Stimulated activated CD4-positive, alpha-beta T cell treated with anti-CD3 and anti-CD28 coated beads, Interleukin-2, amount 100 ng/mL, for 4 hours (primary cell): ENCODE results near the gene SLC26A11.
"Not testable (repeated sequence)": the region's sequence is repeated elsewhere in the genome, so short reads cannot be mapped to it uniquely, and the experiment has no call there.

ENCODE experiments used
- DNase-seq: peaks from one replicate; pipeline ENCODE4 v3.0.0-alpha.2; 2020; ENCODE audit warnings: low read depth

SLC26A11 gene

GRCh38 chr17:80243526-80244433 lies 23.6 kb downstream of the SLC26A11 start:
- DNase-seq, result no peak

DNA sequence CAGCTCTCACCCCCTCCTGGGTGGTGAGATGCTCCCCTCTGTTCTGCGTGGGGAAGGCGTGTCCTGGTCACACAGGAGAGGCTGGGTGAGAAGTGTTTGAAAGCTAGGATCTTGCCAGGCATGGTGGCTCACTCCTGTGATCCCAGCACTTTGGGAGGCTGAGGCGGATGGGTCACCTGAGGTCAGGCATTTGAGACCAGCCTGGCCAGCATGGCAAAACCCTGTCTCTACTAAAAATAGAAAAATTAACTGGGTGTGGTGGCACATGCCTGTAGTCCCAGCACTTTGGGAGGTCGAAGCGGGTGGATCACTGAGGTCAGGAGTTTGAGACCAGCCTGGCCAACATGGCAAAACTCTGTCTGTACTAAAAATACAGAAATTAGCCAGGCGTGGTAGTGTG lies 24.2 kb downstream of the SLC26A11 start:
- DNase-seq, result not testable (repeated sequence)

DNA sequence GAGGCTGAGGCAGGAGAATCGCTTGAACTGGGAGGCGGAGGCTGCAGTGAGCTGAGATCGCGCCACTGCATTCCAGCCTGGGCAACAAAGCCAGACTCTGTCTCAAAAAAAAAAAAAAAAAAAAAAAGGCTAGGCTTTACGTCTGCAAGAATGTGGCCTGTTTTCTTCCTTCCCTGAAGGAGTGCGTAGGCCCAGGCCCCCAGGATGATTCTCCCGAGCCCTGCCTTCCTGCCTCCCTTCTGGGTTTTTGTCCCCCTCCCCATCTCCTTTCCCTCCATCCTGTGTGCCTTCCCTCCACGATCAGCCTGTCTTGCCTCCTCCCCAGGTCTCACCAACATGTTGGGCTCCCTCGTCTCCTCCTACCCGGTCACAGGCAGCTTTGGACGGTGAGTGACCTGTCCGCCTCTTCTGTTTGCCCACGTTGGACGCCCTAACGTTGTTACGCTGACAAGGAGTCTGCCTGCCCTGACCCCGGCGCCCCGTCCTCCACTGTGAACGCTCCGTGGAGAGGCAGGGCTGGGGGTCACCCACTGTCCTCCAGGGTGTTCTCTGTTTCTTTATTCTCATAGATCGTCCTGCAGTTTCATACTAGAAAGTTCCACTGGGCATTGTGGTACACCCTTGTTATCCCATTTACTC lies 24.8 kb downstream of the SLC26A11 start:
- DNase-seq, result no peak

DNA sequence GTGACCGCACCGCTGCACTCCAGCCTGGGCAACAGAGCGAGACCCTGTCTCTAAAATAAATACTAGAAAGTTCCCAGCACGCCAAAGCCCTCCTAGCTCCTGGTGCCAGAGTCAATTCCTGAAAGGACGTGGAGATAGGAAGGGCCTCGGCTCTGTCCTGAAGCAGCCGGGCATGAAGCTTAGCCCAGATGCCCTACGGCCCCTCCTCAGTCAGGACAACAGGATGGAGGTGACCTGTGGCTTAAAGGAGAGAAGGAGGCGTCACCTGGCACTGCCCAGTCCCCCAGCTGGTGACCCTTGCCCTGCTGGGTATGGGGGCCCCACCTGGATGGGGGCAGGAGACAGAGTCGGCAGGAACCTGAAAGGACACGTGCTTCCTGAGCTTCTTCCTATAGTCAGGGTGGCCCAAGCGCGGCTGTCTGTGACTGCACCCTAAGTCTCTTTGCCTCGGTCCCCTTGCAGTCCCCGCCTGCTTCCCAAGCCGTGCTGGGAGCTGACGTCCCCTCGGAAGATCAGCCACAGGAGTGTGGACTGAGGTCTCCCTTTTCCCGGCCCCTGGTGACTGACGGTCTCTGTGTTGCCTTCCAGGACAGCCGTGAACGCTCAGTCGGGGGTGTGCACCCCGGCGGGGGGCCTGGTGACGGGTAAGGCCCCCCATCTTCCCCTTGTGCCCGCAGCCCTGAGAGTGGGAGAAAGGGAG lies 25.5 kb downstream of the SLC26A11 start:
- no peak for DNase-seq

DNA sequence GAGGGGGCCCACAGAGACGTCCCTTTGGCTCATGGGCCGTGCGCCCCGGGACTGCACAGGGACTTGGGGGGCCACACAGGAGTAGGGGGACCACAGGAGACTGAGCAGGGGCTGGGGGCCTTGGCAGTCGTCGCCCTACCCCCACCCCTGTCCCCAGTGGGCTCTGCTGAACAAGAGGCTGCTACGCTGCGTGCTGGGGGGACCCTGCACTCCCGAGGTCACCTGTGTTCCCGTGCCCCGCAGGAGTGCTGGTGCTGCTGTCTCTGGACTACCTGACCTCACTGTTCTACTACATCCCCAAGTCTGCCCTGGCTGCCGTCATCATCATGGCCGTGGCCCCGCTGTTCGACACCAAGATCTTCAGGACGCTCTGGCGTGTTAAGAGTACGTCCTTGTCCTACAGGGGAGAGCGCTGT lies 26.0 kb downstream of the SLC26A11 start:
- DNase-seq, result no peak

- DNase-seq, result no peak
These were observed 26.5 kb downstream of the SLC26A11 start for GRCh38 chr17:80246726-80247125.

- DNase-seq, result no peak
These were observed 27.3 kb downstream of the SLC26A11 start for GRCh38 chr17:80247561-80247960.

GRCh38 chr17:80248001-80248893 lies 28.0 kb downstream of the SLC26A11 start:
- no peak for DNase-seq

DNA sequence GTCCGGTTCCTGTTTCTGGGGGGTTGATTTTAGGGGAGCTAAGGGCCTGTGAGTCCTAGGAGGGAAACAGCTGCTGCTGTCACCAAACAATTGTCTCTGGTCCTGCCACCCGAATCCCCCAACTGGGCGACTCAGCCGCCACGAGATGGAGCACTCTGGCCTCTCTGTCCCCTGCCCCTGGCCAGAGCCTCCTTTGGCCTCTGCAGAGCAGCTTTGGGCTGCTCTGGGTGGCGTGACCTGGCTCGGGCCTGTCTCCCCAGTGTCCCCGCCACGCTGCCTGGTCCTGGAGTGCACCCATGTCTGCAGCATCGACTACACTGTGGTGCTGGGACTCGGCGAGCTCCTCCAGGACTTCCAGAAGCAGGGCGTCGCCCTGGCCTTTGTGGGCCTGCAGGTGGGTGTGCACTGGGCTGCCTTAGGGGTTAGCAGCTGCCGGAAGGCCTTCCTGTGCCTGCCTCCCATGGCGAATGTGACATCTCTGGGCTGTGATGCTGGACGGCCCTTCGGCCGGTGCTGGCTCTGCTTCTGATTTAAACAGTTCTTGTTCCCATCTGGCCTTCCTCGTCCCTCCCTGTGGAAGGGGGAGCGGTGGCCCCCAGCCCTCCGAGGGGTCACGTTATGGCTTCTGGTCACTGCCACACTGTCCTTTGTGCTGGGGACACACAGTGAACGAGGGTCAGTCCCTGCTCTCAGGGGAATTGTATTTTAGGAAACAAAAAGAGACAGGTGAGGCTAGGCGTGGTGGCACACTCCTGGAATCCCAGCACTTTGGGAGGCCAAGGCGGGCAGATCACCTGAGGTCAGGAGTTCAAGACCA lies 28.9 kb downstream of the SLC26A11 start:
- DNase-seq, result no peak

DNA sequence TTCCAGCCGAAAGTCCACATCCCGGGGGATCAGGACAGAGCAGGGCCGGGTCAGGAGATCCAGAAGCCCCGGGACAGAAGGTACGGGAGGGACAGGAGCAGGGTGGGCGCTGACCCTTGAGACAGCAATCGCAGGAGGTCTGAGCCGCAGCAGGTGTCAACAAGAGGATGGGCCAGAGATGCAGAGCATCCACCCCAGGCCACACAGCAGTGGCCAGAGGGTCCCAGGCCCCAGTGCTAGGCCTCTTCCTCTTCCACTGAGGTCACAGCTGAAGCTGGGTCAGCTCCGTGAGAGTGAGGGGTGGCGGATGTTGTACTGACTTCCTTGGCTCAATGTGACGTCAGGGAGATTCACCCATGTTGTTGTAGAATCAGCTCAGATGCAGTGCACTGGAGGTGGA lies 31.7 kb downstream of the SLC26A11 start:
- DNase-seq, result no peak

GRCh38 chr17:80252871-80253270 lies 32.6 kb downstream of the SLC26A11 start:
- peak; percentile 83 for DNase-seq

GRCh38 chr17:80253631-80254395 lies 33.6 kb downstream of the SLC26A11 start:
- no peak for DNase-seq

DNA sequence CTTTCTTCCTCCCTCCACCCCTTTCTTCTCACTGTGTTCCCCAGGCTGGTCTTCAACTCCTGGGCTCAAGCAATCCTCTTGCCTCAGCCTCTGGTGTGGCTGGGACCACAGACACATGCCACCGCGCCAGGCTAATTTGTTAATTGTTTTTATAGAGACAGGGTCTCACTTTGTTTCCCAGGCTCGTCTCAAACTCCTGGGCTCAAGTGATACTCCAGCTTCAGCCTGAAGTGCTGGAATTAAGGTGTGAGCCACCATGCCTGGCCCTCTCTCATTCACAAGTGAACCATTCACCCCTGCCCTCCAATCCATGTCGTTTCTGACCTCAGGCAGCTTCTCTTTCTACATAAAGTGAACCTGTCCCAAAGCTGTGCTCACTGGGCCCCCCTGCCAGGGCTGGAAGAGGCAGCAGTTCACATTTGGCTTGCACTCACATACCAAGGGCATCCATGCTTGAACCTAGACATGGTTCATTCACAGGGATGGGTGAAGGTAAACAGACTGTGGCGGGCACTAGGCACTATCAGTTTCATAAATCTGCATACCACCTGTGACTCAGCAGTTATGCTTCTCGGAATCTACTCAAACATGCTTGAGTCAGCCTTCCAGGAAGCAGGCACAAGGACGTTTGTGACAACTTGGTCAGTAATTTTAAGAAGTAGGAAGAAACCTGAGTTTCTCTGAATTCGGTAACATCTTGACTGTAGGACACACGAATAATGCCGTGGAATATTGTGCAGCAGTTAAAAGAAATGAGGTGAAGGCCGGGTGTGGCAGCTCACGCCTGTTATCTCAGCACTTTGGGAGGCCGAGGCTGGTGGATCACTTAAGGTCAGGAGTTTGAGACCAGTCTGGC lies 34.4 kb downstream of the SLC26A11 start:
- DNase-seq, result peak; percentile 61

GRCh38 chr17:80256034-80256350 lies 35.8 kb downstream of the SLC26A11 start:
- no peak for DNase-seq

- DNase-seq, result no peak
These were observed 37.5 kb downstream of the SLC26A11 start for GRCh38 chr17:80257716-80258213.

DNA sequence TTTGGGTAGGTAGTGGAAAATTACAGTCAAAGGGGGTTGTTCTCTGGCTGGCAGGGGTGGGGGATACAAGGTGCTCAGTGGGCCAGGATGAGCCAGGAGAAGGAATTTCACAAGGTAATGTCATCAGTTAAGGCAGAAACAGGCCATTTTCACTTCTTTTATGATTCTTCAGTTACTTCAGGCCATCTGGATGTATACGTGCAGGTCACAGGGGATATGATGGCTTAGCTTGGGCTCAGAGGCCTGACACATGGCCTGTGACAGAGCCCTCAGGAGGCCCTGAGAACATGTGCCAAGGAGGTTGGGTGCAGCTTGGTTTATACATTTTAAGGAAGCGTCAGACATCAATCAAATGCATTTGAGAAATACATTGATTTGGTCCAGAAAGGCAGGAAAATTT lies 38.1 kb downstream of the SLC26A11 start:
- not testable (repeated sequence) for DNase-seq

- DNase-seq, result no peak
These were observed 39.3 kb downstream of the SLC26A11 start for GRCh38 chr17:80259457-80260068.

GRCh38 chr17:80260069-80260535 lies 39.9 kb downstream of the SLC26A11 start:
- peak; percentile 70 for DNase-seq

- DNase-seq, result no peak
These were observed 40.5 kb downstream of the SLC26A11 start, which contains the start of gene RNF213 for GRCh38 chr17:80260791-80261158. Gene RNF213 (plus strand): TSS chr17:80260852. CDS start chr17:80263682, 2,830 bp downstream.
